H1 (cell line): ENCODE measurements around the gene PITX1. TPM values are rescaled to one million over a fixed set of nuclear protein-coding genes. Genes with fewer than 3 reads are reported as not detected.

Experiments used
- CTCF ChIA-PET: fragments of 300-600 bp; sonication (Branson Sonifier 250); formaldehyde crosslinking; loops from one replicate; lab custom pipeline; 2021; ENCODE audit not compliant: partially characterized antibody; lab: Charles Lee
- POLR2A ChIA-PET: fragments of 300-600 bp; sonication (Branson Sonifier 250); formaldehyde crosslinking; loops from one replicate; lab custom pipeline; 2021; ENCODE audit warnings: inconsistent platforms; ENCODE audit not compliant: partially characterized antibody; lab: Charles Lee
- DNase-seq, 2 experiments: peaks; one replicate each; pipeline versions ENCODE4 v3.0.0 to v3.0.0-alpha.2; 2010 to 2022; ENCODE audit warnings: low spot score in 2 of 2, low read depth in 1 of 2, mixed read lengths in 1 of 2
- FAIRE-seq: peaks from 2 replicates; lab custom pipeline; 2011; peaks lifted over from hg19 to GRCh38; lab: Jason Lieb, UNC
- H2AFZ ChIP-seq: 2 replicates; pipeline ENCODE4 v1.8.1; 2012; ENCODE audit warnings: low read length, inconsistent platforms
- H2AK5ac ChIP-seq: 2 replicates; pipeline ENCODE4 v1.6.1; 2013; ENCODE audit warnings: low read depth, low read length
- H2BK120ac ChIP-seq: replicated peaks from 2 replicates; pipeline ENCODE3; 2013; ENCODE audit warnings: low read depth, low read length, inconsistent platforms
- H2BK12ac ChIP-seq: 2 replicates; pipeline ENCODE4 v1.6.1; 2013; ENCODE audit warnings: low read depth, low read length
- H2BK15ac ChIP-seq: 2 replicates; pipeline ENCODE4 v1.6.1; 2013; ENCODE audit warnings: low read length
- H2BK20ac ChIP-seq: 2 replicates; pipeline ENCODE4 v1.6.1; 2013; ENCODE audit warnings: low read length
- H2BK5ac ChIP-seq: 2 replicates; pipeline ENCODE4 v1.6.1; 2013; ENCODE audit warnings: low read depth, low read length
- H3K14ac ChIP-seq: 2 replicates; pipeline ENCODE4 v1.6.1; 2013; ENCODE audit warnings: inconsistent platforms; ENCODE audit not compliant: insufficient read length
- H3K18ac ChIP-seq: 2 replicates; pipeline ENCODE4 v1.6.1; 2013; ENCODE audit warnings: low read length; ENCODE audit errors: extremely low read depth
- H3K23ac ChIP-seq: 2 replicates; pipeline ENCODE4 v1.6.1; 2013; ENCODE audit warnings: inconsistent platforms; ENCODE audit not compliant: insufficient read length
- H3K23me2 ChIP-seq: 2 replicates; pipeline ENCODE4 v1.6.1; 2013; ENCODE audit warnings: low read depth, low read length
- H3K27ac ChIP-seq: 2 replicates; pipeline ENCODE4 v1.6.1; 2011; ENCODE audit warnings: low read depth, low read length, inconsistent platforms
- H3K27me3 ChIP-seq, 4 experiments: replicated peaks in 1 of 4; 1 replicate in 1 of 4; 2 replicates in 3 of 4; pipeline versions ENCODE4 v1.6.1 to v1.8.1; 2011 to 2013; ENCODE audit warnings: low read length in 3 of 4, mild to moderate bottlenecking in 3 of 4, inconsistent platforms in 2 of 4, mixed read lengths in 2 of 4, moderate library complexity in 1 of 4; ENCODE audit not compliant: control insufficient read depth in 3 of 4, insufficient read depth in 3 of 4; ENCODE audit errors: extremely low read depth in 1 of 4
- H3K36me3 ChIP-seq, 4 experiments: 2 replicates each; pipeline versions ENCODE4 v1.6.1 to v1.8.1; 2011 to 2013; ENCODE audit warnings: mild to moderate bottlenecking in 4 of 4, low read length in 3 of 4, moderate library complexity in 2 of 4, control low read depth in 1 of 4, inconsistent platforms in 1 of 4; ENCODE audit not compliant: insufficient read depth in 4 of 4, control insufficient read depth in 2 of 4
- H3K4ac ChIP-seq: replicated peaks from 2 replicates; pipeline ENCODE3; 2013; ENCODE audit warnings: low read length, low read depth, mixed read lengths, inconsistent platforms; ENCODE audit not compliant: insufficient read length
- H3K4me1 ChIP-seq, 4 experiments: replicated peaks in 1 of 4; 1 replicate in 1 of 4; 2 replicates in 3 of 4; pipeline versions ENCODE4 v1.6.1 to v1.8.1; 2011 to 2013; ENCODE audit warnings: low read length in 3 of 4, inconsistent platforms in 2 of 4, mixed read lengths in 1 of 4; ENCODE audit not compliant: insufficient read depth in 4 of 4, control insufficient read depth in 3 of 4
- H3K4me2 ChIP-seq, 2 experiments: 2 replicates each; pipeline versions ENCODE4 v1.6.1 to v1.8.1; 2011 to 2013; ENCODE audit warnings: low read depth in 2 of 2, low read length in 2 of 2, control low read depth in 1 of 2, inconsistent platforms in 1 of 2, mild to moderate bottlenecking in 1 of 2; ENCODE audit not compliant: insufficient read depth in 1 of 2
- H3K4me3 ChIP-seq, 4 experiments: fragments of 200-600, 300-600 bp in 1 of 4; sonication (generic), shearing (Covaris generic), sonication (Bioruptor Twin) in 1 of 4; 2 replicates each; pipeline versions ENCODE4 v1.5.1 to v1.8.1; 2011 to 2016; ENCODE audit warnings: low read length in 4 of 4, low read depth in 3 of 4, control low read depth in 2 of 4, inconsistent platforms in 2 of 4, mild to moderate bottlenecking in 2 of 4, mixed read lengths in 1 of 4, moderate library complexity in 1 of 4; ENCODE audit not compliant: insufficient read depth in 2 of 4; ENCODE audit errors: extremely low read depth in 1 of 4
- H3K56ac ChIP-seq: replicated peaks from 2 replicates; pipeline ENCODE3; 2013; ENCODE audit warnings: low read depth, mild to moderate bottlenecking, mixed read lengths, low read length, inconsistent platforms; ENCODE audit not compliant: insufficient read length
- H3K79me1 ChIP-seq: 2 replicates; pipeline ENCODE4 v1.6.1; 2013; ENCODE audit warnings: low read depth, low read length, control low read depth
- H3K79me2 ChIP-seq, 2 experiments: 2 replicates each; pipeline versions ENCODE4 v1.6.1 to v1.8.1; 2012 to 2013; ENCODE audit warnings: low read length in 2 of 2, mild to moderate bottlenecking in 2 of 2, inconsistent platforms in 1 of 2; ENCODE audit not compliant: insufficient read depth in 2 of 2, control insufficient read depth in 1 of 2
- H3K9ac ChIP-seq, 4 experiments: replicated peaks in 1 of 4; 1 replicate in 1 of 4; 2 replicates in 3 of 4; pipeline versions ENCODE4 v1.6.1 to v1.8.1; 2011 to 2013; ENCODE audit warnings: low read depth in 3 of 4, low read length in 3 of 4, control low read depth in 2 of 4, mild to moderate bottlenecking in 2 of 4, moderate library complexity in 2 of 4, inconsistent platforms in 1 of 4; ENCODE audit errors: extremely low read depth in 1 of 4
- H3K9me3 ChIP-seq, 2 experiments: 2 replicates each; pipeline versions ENCODE4 v1.6.1 to v1.8.1; 2012 to 2013; ENCODE audit warnings: mild to moderate bottlenecking in 2 of 2, moderate library complexity in 2 of 2, control low read depth in 1 of 2, inconsistent platforms in 1 of 2, low read depth in 1 of 2, low read length in 1 of 2, mixed read lengths in 1 of 2; ENCODE audit not compliant: insufficient read depth in 2 of 2
- H4K20me1 ChIP-seq, 2 experiments: replicated peaks in 1 of 2; 2 replicates each; pipeline versions ENCODE3 to v1.8.1; 2011 to 2013; ENCODE audit warnings: inconsistent platforms in 2 of 2, low read length in 2 of 2, mild to moderate bottlenecking in 1 of 2; ENCODE audit not compliant: insufficient read depth in 2 of 2, control insufficient read depth in 1 of 2
- H4K5ac ChIP-seq: 2 replicates; pipeline ENCODE4 v1.6.1; 2013; ENCODE audit warnings: low read length, low read depth, mixed read lengths, inconsistent platforms; ENCODE audit not compliant: insufficient read length
- H4K8ac ChIP-seq: 2 replicates; pipeline ENCODE4 v1.8.0; 2013; ENCODE audit warnings: mild to moderate bottlenecking, moderate library complexity, low read length, inconsistent platforms; ENCODE audit not compliant: insufficient read depth; ENCODE audit errors: extremely low read depth
- H4K91ac ChIP-seq: replicated peaks from 2 replicates; pipeline ENCODE3; 2013; ENCODE audit warnings: low read length, mixed read lengths, inconsistent platforms; ENCODE audit not compliant: insufficient read length
- BACH1 ChIP-seq: IDR thresholded peaks from 2 replicates; pipeline ENCODE4 v1.6.1; 2012; ENCODE audit warnings: low read length, improper control_type of control experiment
- CHD1 ChIP-seq: IDR thresholded peaks from 2 replicates; pipeline ENCODE4 v1.6.1; 2012; ENCODE audit warnings: low read depth, low read length, improper control_type of control experiment
- FOSL1 ChIP-seq: IDR thresholded peaks from 2 replicates; pipeline ENCODE4 v1.6.1; 2011; ENCODE audit warnings: mild to moderate bottlenecking, low read depth, low read length, moderate library complexity; ENCODE audit not compliant: insufficient read depth
- KDM1A ChIP-seq: fragments of 200-600, 300-600 bp; sonication (generic); IDR thresholded peaks from 2 replicates; pipeline ENCODE4 v1.7.1; 2016; ENCODE audit warnings: mild to moderate bottlenecking, low read length, borderline replicate concordance
- RBBP5 ChIP-seq: IDR thresholded peaks from 2 replicates; pipeline ENCODE4 v1.7.1; 2012; ENCODE audit warnings: low read depth, mild to moderate bottlenecking, inconsistent platforms, low read length, moderate library complexity, borderline replicate concordance
- SAP30 ChIP-seq: fragments of 300-600 bp; sonication (generic); IDR thresholded peaks from 2 replicates; pipeline ENCODE4 v1.7.1; 2012; ENCODE audit warnings: low read length, moderate library complexity, mild to moderate bottlenecking, inconsistent platforms; ENCODE audit not compliant: insufficient read depth, insufficient replicate concordance
- WGBS, 2 experiments: shearing (Covaris generic) in 1 of 2; methylation state at CpG; one replicate each; pipeline versions ENCODE4 v1.1.6 to v1.1.7; 2013 to 2015; ENCODE audit warnings: low lambda C conversion rate in 2 of 2, mixed read lengths in 2 of 2, inconsistent platforms in 1 of 2, low coverage in 1 of 2, missing lambda C conversion rate in 1 of 2; ENCODE audit not compliant: insufficient replicate concordance in 2 of 2, insufficient coverage in 1 of 2, insufficient read length in 1 of 2; ENCODE audit errors: extremely low coverage in 1 of 2, missing lambda C conversion rate in 1 of 2; 5-methylcytosine and 5-hydroxymethylcytosine counted together
- polyA plus RNA-seq, 7 experiments: library from polyadenylated mRNA; depleted of rRNA in 3 of 7; stranded (reverse) in 5 of 7; unstranded in 2 of 7; fragments of >200 nt in 5 of 7; fragments of 200-250 nt in 2 of 7; gene quantifications; 1 replicate in 5 of 7; 2 replicates in 1 of 7; 4 replicates in 1 of 7; pipeline versions ENCODE4 v1.2.1 to v1.2.3, GENCODE V29; 2011 to 2013; ENCODE audit warnings: missing spikeins in 2 of 7, mixed read lengths in 2 of 7
- total RNA-seq: library from RNA; stranded (reverse); fragmentation: NEBNext Ultra II Directional; extraction: Animal tissue kit (Norgen Biotek cat#: 25700); gene quantifications from 2 replicates; pipeline ENCODE4 v1.2.1, GENCODE V29; 2021

PITX1 gene
- total and polyA plus RNA-seq, 2 of the 8 experiments (the other 6 are each of a cell fraction or from before 2014, with no cell fraction given) = 0.03 TPM; not detected in 1

- no peak overlapping the region for H4K91ac ChIP-seq
- ChIA-PET POLR2A (interaction anchor here (1.2 kb wide), 1 partner anchor 9 kb away, joined by 3 read pairs; no protein-coding TSS in a partner anchor), CTCF (interaction anchor here (0.6 to 4.7 kb wide), 8 partner anchors 8 to 328 kb away, joined by 3 to 27 read pairs (median 3); no protein-coding TSS in a partner anchor)
- no peak overlapping the region for H3K18ac ChIP-seq
- H2BK120ac ChIP-seq = no peak overlapping the region
- no peak overlapping the region for H3K14ac ChIP-seq
- no peaks in the 10 kb centered on the region for H3K23me2 ChIP-seq
- peaks cover 5 to 19% (median 5%) of the 10 kb centered on the region in 4 experiments; a peak in 6 of 7 replicates for H3K4me1 ChIP-seq
- H3K27ac ChIP-seq = no peak overlapping the region
- no peak overlapping the region for H2BK20ac ChIP-seq
- H4K20me1 ChIP-seq = peaks cover 3 to 10% of the 10 kb centered on the region in 2 experiments
- H2AK5ac ChIP-seq = no peak overlapping the region
- H3K9ac ChIP-seq = no peak overlapping the region
- no peaks in the 10 kb centered on the region for H3K36me3 ChIP-seq
- no peak overlapping the region for H2BK5ac ChIP-seq
- peaks cover 11 to 94% (median 57%) of the 10 kb centered on the region in 4 experiments for H3K27me3 ChIP-seq
- no peak overlapping the region for H4K5ac ChIP-seq
- H3K79me2 ChIP-seq = no peaks in the 10 kb centered on the region
- 85% methylated on average over 19 of the region's 19 CpGs; no CpG with 5 or more reads in 1 of the 2 experiments for WGBS, 2 experiments
- no peak for DNase-seq
- H3K79me1 ChIP-seq = no peaks in the 10 kb centered on the region
- no peak overlapping the region for H2BK12ac ChIP-seq
- H2AFZ ChIP-seq = no peak overlapping the region
- no peak overlapping the region for H2BK15ac ChIP-seq
- H3K4me2 ChIP-seq = no peak overlapping the region
- H3K4ac ChIP-seq = no peak overlapping the region
- H3K56ac ChIP-seq = no peak overlapping the region
- H3K9me3 ChIP-seq = no peaks in the 10 kb centered on the region
- H3K23ac ChIP-seq = no peak overlapping the region
- H4K8ac ChIP-seq = peak overlapping the region; percentile 29; the same call in 1 of the 2 replicates
- H3K4me3 ChIP-seq = no peak overlapping the region
- FAIRE-seq = no peak
- TF ChIP-seq SAP30 = no peak
- no peak for TF ChIP-seq BACH1
- no peak for TF ChIP-seq CHD1
- TF ChIP-seq RBBP5 = no peak
- TF ChIP-seq FOSL1 = no peak
- TF ChIP-seq KDM1A = no peak
Measured at GRCh38 chr5:135069895-135070657, 36.0 kb upstream of the PITX1 start.
